HG03175 (cell line): ENCODE measurements around the gene RPP25L.

ENCODE experiments used
- ATAC-seq: cut with Tn5 transposase; IDR thresholded peaks from one replicate; pipeline ENCODE4 v1.9.1; 2021; ENCODE audit warnings: mild to moderate bottlenecking, moderate library complexity; ENCODE audit not compliant: unreplicated experiment

The RPP25L gene

DNA sequence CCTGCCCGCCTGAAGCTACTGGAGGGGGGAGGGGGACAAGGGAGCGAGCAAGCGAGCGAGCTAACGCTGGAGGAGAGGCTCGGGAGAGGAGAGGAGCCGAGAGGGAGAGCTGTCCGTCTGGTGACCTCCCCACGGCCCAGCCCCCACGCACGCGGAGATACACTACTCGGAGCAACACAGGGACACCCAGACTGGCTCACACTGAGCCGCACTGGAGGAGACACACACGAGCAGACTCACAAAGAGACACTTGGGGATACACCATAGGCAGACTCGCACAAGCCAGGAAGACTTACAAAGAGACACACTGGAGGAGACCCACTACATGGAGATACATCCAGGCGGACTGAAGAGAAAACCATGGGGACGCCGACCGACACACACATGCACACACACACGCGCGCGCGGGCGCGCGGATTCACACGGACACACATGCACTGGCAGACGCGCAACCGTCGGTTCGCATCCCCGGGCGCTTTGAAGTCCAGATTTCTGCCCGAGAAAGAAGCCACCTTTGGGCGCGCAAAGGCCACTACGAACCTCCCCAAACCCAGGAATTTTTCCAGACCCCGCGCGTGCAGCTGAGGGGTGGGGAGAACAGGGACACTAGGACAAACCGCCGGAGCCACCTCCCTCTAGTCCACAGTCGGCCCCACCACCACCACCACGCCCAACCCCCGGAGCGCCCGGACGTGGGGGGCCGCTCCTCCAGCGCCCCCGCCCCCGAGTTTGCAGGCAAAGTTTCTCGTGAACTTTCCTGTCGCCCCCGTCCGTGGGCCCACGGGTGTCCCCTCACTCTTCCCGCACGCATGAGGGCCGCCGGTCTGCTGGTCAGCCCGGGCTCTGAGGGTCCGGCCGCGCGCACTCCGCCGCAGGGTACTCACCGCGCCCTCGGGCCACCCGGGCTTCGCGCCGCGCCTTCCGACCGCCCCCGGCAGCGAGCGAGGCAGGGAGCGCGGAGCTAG lies 22.9 kb downstream of the RPP25L start:
- ATAC-seq: no peak

DNA sequence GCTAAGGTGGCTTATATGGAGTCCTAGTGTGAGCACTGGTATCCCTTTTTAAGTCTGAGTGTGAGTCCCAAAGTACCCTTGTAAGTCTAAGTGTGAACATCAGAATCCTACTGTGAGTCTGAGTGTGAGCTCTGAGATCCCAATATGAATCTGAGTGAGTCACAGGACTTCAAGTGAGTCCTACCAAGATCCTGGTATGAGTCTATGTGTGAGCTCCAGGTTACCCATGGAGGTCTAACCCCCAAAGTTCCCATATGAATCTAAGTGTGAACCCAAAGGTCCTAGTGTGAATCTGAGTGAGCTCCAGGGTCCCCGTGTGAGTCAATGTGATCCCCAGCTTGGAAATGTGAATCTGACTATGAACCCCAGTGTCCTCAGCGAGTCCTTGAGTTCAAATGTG lies 24.6 kb downstream of the RPP25L start:
- ATAC-seq: no peak

DNA sequence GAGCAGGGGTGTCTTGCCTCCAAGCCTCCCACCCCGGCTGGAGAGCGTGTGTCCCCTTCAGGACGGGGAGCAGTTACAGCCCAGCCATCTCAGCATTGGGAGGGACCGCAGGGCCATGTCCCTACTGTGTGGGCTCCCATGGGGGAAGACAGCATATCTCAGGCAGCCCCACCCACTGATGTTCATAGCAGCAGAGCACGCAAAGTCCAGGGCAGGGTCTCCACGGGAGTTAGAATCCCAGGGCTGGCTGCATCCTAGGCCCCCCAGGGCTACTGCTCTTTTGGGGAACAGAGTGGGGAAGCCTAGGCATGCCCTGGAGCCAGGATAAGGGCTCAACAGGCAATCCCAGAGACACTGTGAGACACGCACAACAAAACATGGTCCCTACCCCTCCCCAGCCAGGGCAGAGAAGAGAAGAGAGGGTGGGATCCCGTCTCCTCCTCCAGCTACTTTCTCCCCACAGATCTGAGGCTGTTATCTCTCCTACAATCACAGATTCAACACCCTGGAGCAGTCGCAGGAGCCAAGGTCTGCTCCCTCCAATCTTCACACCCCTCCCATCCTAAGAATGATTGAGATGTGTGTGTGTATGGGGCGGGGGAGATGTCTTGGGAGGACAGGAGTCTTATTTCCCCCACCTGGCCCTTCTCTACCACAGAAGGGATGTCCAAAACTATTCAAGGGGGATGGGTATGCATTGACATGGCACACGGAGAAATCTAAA lies 25.8 kb downstream of the RPP25L start:
- no peak for ATAC-seq

DNA sequence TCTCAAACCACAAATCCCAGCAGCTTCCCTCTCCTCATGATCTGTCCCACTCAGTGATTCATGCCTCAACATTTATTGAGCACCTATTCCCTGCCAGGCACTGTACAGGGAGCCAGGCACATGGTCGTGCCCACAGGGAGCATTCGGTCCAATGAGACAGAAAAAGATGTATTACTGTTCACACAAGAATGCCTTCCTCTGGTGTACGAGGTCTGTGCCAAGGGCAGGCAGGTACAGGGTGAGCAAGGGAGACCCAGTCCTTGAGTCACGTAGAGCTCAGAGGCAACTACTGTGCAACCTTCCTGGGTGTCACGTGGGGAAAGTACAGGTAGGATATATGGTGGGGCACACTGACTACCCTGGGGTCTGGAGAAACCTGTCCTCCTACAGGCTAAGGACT lies 26.9 kb downstream of the RPP25L start:
- no peak for ATAC-seq

DNA sequence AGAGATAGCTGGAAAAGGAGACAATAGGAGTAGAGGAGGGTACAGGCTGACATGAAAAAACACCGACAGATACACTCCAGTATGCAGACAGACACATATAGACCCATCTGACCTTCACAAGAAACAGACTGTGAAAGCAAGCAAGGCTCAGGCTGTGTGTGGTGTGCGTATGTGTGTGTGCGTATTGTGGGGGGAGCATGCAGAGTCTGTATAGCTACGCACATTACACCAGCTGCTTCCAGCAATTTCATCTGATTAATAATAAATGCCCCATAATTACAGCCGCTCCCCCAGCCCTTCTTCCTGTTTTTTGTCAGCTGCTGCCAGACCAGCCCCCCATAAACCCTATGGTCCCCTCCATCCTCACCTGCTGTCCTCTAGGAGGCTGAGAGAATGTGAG lies 29.1 kb downstream of the RPP25L start:
- no peak for ATAC-seq

DNA sequence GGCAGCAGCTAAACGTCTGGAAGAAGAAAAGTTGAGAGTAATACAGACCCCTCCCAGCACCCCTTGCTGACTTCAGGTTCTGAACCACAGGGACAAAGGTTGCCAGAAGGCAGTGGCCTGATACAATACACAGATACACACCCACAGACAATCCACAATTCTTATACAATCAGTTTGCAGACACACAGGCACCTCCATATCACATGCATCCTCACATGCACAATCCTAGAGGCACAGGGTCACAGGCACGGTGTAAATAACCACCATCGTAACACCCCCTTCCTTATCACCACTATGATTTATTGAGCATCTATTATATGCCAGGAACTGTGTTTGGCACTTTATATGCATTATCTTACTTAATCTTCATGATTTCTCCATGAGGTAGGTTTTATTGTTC lies 30.6 kb downstream of the RPP25L start:
- no peak for ATAC-seq

DNA sequence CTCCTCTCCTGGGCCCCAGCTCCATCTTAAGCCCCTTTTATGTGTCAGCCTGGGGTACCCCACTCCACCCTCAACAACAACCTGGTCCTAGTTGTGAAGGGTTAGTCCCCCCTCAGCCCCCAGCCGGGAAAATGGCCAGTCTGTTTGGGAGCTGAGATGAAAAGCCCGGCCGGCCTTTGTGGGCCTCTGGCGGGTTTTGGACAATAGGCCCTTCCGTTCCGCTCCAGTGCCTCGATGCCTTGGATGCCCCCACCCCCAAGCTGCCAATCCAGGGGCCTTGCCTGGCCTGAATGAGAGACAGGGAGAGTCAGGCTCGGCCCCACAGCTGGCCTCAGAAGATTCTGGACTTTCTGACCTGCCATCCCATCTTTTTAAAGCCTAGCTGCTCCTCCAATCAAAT lies 31.5 kb downstream of the RPP25L start:
- no peak for ATAC-seq

DNA sequence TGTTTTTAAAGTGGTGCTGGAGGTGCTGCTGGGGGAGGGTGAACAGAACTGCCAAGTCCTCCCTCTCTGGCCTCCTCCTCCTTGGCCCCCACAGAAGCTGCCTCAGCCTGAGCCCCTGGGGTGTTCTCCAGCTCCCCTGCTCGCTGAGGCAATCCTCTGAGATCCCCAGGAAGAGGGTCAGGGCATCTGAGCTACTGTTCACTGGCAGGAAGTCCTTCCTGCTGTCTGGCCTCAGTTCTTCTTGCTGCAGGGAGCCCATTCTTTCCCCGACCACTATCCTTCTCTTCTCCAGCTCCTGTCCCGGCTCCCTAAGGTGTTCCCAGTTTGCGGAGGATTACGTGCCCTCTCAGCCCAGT lies 32.1 kb downstream of the RPP25L start:
- ATAC-seq: no peak

DNA sequence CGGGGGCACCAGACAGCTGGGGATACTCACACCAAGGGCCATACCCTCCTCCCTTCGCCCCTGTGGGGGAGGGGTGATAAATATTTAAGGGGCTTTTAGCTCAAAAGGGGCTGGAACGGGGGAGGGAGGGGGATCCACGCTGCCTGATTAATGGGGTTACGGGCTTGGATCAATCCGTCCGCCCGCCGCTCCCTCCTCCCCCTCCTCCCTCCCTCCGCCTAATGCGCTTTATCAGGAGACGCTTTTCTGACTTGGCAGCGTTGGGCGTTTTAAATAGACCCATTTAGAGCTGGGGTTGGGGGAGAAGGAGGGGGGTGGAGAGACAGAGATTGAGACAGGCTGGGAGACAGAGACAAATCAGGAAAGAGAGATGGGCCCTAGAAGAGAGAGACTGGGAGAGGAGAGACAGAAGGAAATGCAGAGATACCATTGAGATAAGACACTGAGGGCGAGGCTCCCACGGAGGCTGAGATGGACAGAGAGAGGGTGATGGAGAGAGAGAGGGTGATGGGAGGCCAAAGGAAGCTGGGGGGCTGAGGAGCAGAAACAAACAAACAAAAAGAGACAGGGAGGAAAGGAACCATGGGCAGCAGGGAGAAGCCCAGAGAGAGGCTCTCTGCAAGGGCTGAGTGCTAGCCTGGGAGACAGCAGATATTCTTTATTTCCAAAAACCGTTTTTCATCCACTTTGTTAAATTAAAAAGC lies 32.6 kb downstream of the RPP25L start:
- no peak for ATAC-seq

DNA sequence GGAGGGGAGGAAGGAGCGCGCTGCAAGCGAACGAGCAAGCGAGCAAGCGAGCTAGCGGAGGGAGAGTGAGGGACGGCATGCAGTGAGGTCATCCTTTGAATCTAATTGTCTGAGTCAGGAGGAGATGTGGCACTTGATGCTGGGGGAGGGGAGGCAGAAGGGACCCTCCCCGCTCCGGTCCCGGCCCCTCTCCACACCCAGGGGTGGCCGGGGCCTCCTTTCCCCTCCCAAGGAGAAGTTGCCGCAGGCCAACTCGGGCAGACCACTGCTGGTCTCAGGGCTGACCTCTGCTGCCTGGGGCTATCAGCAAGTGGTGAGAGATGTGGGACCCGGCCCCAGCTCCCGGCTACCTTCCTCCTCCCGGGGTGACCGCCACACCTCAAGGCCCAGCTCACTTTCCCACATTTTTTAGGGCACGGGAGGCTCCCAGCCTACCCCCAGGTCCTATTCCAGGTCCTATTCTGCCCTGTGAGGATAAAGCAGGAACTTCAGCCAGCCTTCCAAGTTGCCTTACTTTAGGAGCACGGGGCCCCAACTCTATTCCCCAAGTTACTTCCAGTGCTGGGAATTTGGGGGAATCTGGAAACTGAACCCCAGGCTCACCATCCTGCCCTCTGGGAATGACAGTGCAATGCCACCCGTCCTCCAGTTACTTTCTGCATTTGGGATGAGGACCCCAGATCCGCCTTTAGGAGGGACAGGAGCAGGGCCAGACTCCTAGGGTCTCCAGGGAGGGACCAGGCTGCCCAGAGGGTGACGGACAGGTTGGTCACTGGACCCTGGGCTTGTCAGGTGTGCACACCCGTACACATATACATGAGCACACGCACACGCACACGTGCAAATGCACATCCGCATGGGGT lies 33.4 kb downstream of the RPP25L start:
- no peak for ATAC-seq

DNA sequence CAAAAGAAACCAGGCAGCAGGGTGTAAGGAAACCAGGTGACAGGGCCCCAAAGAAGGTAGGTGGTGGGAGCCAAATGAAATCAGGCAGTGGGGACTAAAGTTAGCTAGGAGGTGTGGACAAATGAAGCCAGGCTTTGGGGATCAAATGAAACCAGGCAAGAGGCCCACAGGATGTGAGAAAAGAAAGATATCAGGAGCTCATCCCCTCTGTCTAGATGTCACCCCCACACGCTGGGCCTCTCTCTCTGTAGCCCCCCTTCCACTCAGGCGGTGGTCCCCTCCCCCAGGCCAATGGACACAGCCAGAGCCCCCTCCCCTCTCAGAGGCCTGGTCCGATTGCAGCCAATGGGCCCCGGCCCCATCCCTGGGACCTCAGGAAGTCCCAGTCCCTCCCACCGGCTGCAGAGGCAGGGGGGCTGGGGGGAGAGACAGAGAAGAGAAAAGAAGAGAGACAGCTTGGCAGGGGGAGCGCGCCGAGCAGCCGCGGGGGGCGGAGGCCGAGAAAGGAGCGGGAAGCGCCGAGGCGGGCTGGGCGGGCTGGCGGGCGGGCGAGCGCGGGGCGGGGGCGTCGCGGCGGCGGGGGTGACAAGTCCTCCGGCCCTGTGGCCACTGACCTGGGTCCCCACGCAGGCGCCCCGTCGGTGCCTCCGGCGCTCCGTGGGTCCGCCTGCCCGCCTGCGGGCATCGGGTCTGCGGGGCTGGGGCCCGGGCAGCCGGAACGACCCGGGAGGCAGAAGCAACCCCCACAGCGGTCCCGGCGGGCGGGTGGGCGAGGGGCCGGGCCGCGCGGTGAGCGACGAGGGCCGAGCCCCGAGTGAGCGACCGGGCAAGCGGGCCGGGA lies 34.3 kb downstream of the RPP25L start:
- ATAC-seq: no peak

DNA sequence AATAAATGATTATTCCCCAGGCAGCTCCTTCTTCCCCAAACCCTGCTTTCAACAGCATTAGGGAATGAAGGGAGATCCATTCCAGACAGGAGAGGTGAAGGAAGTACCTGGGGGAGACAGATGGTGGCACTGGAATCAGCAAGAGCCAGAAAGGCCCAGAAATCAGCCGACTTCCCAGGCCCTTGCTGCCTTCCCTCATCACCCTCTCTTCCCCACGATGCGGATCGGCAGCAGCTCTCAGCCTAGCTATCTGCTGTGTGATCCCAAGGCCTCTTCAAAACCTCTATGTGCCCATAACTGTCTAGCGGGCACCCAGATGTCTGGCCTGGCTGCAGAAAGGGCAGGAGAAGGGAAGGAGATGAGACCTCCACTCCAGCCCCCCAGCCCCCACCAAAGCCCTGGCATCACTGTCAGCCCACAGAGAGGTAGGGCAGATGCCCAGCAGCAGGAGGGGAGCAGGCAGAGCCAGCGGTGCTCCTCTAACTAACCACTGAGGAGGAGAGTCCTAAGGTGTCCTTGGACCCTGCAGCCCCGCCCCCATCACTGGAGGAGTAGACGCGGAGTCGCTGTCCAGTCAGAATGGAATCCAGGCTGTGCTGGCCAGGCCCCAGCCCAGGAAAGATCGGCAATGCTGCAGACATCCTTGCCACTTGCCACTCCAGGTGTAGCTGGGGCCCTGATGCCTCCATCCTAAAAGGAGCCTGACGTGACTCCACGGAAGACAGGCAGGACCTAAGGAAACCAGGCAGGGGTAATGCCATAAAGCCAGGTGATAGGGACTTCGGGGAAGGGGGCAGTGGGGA lies 35.1 kb downstream of the RPP25L start:
- no peak for ATAC-seq

DNA sequence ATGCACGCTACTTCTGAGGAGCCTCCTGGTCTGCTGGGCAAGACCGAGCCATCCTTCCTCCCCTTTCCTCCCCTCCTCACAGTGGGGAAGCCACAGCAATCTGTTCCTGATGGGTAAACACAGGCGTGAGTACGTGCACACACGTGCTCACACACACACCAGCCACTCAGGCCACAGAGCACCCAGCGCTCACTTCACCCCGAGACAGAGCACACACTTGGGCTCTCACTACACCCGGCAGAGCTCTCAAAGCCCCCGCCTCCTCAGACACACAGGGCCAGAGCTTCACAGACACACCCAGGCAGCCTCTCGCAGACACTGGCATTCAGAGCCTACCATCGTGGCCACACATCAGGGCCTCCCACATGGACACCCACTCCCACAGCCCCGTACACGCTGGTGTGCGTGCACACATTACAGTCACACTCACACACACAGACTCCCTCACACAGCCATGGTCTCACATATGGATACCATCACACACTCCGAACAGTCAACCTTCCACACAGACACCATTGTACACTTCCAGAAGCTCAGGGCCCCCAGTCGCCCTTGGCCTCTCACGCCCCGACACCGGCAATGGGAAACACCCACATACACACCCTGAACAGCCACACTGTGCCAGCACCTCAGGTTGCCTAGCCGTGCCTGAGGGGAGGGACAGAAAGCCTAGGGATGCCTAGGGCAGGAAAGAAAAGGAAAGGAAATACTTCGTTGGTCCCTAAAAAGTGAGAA lies 35.9 kb downstream of the RPP25L start:
- no peak for ATAC-seq

DNA sequence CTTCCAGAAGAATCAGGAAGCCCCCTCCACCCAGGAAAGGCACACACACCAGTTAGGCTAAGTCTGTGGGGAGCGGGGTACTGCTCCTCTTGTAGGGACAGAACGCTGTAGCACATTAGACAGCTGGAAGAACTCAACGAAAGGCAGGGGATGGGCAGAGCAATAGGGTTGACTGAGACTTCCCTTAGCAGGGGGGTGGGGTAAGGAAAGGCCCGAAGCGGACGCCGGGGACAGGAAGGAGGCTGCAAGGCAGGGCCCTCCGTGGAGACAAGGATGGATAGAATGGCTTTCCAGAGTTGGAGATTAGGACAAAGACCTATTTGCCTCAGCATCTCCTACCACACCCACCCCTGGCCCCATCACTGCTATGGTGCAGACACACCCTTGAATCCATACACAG lies 36.7 kb downstream of the RPP25L start:
- ATAC-seq: no peak

DNA sequence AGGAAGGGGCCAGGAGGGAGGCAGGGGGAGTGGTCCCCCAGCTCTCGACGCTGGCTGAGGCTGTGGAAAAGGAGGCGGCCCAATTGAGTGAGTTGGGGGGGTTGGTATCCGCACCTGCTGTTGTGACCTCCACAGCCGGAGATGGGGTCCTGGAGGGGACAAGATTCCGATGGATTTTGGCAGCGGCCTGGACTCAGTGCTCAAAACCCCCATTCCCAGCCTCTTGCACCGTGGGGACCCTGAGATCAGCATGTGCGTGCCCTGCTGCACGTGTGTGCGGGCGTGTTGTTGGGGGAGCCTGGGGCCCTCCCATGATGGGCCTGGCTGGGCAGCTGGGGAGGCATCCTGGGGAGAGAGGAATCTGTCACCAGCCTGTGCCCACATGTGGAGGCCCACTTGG lies 37.3 kb downstream of the RPP25L start:
- no peak for ATAC-seq

DNA sequence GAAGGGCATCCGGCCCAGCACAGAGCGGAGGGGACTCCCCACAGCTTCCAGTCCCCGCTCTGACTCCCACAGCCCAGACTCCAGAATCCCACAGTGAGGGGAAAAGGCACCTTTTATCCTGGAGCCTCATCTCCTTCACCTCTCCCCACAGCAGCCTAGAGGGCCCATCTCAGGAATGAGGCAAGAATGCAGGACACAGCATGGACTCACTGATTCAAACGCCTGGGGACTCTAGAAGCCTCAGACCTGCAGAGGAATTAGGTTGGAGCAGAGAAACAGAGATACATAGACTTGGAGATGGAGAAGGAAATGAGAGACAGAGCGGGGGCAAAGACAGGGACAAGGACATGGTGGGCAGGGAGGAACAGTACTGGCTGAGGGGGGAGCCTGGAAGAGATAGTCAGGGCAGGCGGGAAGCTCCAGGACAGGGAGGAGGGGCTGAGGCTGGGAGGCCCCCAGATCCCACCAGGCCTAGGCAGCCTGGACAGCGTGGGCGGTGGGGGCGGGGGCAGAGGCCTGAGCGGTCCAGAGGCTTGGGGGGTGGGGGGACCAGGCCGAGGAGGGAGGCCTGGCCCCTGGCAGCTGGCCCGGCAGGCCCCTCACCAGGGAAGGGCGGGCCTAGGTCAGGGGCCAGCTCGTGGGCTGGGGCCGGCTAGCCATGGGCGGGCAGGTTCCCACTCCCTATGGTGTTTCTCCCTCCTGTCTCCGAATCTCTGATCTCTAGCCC lies 38.1 kb downstream of the RPP25L start:
- no peak for ATAC-seq

DNA sequence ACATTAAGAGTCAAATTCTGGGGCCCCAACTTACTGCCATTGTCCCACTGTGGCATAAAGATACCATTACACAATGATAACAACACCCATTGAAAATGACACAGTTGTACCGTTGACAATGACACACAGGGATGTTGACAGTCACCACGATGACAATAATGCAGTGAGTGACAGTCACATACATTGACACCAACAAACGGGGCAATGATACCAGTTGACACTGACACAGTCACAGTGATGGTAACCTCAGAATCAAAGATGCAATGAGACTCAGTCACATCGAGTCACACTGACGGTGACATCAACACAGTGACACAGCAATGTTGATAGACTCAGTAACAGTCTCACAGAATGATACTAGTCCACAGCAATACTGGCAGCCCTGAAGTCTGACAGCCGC lies 39.3 kb downstream of the RPP25L start:
- ATAC-seq: no peak

DNA sequence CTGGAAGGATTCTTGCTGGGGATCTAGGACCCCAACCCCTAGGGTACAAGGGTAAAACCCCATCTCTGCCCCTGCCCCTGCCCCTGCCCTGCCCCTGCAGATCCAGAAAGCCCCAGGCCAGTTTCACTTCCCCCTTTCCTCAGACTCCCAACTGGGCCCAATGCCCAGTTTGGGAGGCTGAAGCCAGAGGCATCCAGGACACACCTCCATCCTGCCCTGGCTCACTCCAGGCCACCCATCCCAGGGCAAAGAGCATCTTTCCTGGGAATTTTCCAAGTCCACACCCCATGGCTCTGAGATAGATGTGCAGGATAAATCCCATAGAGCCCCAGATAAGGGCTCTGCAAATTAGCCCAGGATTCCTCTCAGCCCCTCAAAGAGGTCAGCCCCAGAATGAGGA lies 39.8 kb downstream of the RPP25L start:
- no peak for ATAC-seq
